GM12878 (cell line): Measurements from ENCODE around the gene PLTP.

Experiments
- CREM ChIP-seq: IDR thresholded peaks from 2 replicates; pipeline ENCODE4 v1.6.1; 2014; ENCODE audit warnings: antibody characterized with exemption, low read depth
- EP300 ChIP-seq, 2 experiments: fragments of 150-350 bp in 1 of 2; IDR thresholded peaks; 2 replicates each; pipeline ENCODE4 v1.6.1; 2011 to 2012; ENCODE audit warnings: low read depth in 2 of 2, low read length in 2 of 2, borderline replicate concordance in 1 of 2, improper control_type of control experiment in 1 of 2, inconsistent platforms in 1 of 2; ENCODE audit not compliant: control insufficient read depth in 1 of 2
- EZH2 ChIP-seq: IDR thresholded peaks from 2 replicates; pipeline ENCODE4 v1.6.1; 2012; ENCODE audit warnings: low read depth, mild to moderate bottlenecking, control low read depth, inconsistent platforms, low read length, borderline replicate concordance; ENCODE audit not compliant: control insufficient read depth
- NFIC ChIP-seq: IDR thresholded peaks from 2 replicates; pipeline ENCODE4 v1.6.1; 2012; ENCODE audit warnings: low read depth, mild to moderate bottlenecking, inconsistent platforms, low read length, moderate library complexity
- PKNOX1 ChIP-seq: fragments of 450-650 bp; IDR thresholded peaks from 2 replicates; pipeline ENCODE4 v1.6.1; 2016; ENCODE audit warnings: mild to moderate bottlenecking
- YY1 ChIP-seq: IDR thresholded peaks from 2 replicates; pipeline ENCODE4 v1.6.1; 2011; ENCODE audit warnings: low read depth, mild to moderate bottlenecking, low read length
- TF ChIP-seq, protein P1 (sequence below): IDR thresholded peaks from 2 replicates; pipeline ENCODE4 v1.6.1; 2011; ENCODE audit warnings: borderline replicate concordance, low read depth, mild to moderate bottlenecking, moderate library complexity, mixed read lengths, low read length; ENCODE audit not compliant: insufficient read depth; ENCODE audit errors: extremely low read length
- TF ChIP-seq, protein P2 (sequence below): IDR thresholded peaks from 2 replicates; pipeline ENCODE4 v1.6.1; 2011; ENCODE audit warnings: low read depth, mild to moderate bottlenecking, low read length, moderate library complexity, borderline replicate concordance; ENCODE audit errors: extremely low read depth
- TF ChIP-seq, protein P3 (sequence below): fragments of 450-650 bp; IDR thresholded peaks from 2 replicates; pipeline ENCODE4 v1.6.1; 2014; ENCODE audit warnings: mild to moderate bottlenecking
- TF ChIP-seq, protein P4 (sequence below), 3 experiments: IDR thresholded peaks in 2 of 3; conservative IDR thresholded peaks in 1 of 3; 2 replicates each; pipeline ENCODE4 v1.5.1; 2011; ENCODE audit warnings: low read depth in 3 of 3, low read length in 3 of 3, mild to moderate bottlenecking in 3 of 3, control low read depth in 2 of 3, moderate library complexity in 2 of 3, inconsistent platforms in 1 of 3, mixed read lengths in 1 of 3; ENCODE audit not compliant: control insufficient read depth in 2 of 3, insufficient read depth in 1 of 3; ENCODE audit errors: extremely low read depth in 1 of 3

- TF ChIP-seq, protein P1, sequence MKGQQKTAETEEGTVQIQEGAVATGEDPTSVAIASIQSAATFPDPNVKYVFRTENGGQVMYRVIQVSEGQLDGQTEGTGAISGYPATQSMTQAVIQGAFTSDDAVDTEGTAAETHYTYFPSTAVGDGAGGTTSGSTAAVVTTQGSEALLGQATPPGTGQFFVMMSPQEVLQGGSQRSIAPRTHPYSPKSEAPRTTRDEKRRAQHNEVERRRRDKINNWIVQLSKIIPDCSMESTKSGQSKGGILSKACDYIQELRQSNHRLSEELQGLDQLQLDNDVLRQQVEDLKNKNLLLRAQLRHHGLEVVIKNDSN, result no peak
- TF ChIP-seq PKNOX1 (no peak), CREM (no peak), NFIC (no peak), EZH2 (no peak), YY1 (no peak), EP300 (IDR thresholded peaks at IDR 0.05; ENCODE audit: borderline replicate concordance in 1 of 2, control insufficient read depth in 1 of 2, low read depth in 2 of 2, low read length in 2 of 2) (no peak)
- TF ChIP-seq, protein P2, sequence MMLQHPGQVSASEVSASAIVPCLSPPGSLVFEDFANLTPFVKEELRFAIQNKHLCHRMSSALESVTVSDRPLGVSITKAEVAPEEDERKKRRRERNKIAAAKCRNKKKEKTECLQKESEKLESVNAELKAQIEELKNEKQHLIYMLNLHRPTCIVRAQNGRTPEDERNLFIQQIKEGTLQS, result no peak
- TF ChIP-seq, protein P3, sequence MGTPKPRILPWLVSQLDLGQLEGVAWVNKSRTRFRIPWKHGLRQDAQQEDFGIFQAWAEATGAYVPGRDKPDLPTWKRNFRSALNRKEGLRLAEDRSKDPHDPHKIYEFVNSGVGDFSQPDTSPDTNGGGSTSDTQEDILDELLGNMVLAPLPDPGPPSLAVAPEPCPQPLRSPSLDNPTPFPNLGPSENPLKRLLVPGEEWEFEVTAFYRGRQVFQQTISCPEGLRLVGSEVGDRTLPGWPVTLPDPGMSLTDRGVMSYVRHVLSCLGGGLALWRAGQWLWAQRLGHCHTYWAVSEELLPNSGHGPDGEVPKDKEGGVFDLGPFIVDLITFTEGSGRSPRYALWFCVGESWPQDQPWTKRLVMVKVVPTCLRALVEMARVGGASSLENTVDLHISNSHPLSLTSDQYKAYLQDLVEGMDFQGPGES, result no peak
- TF ChIP-seq, protein P4, sequence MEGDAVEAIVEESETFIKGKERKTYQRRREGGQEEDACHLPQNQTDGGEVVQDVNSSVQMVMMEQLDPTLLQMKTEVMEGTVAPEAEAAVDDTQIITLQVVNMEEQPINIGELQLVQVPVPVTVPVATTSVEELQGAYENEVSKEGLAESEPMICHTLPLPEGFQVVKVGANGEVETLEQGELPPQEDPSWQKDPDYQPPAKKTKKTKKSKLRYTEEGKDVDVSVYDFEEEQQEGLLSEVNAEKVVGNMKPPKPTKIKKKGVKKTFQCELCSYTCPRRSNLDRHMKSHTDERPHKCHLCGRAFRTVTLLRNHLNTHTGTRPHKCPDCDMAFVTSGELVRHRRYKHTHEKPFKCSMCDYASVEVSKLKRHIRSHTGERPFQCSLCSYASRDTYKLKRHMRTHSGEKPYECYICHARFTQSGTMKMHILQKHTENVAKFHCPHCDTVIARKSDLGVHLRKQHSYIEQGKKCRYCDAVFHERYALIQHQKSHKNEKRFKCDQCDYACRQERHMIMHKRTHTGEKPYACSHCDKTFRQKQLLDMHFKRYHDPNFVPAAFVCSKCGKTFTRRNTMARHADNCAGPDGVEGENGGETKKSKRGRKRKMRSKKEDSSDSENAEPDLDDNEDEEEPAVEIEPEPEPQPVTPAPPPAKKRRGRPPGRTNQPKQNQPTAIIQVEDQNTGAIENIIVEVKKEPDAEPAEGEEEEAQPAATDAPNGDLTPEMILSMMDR (IDR thresholded peaks at IDR 0.05 in 2 of 3, conservative IDR thresholded peaks at IDR 0.05 in 1 of 3; ENCODE audit: control insufficient read depth in 2 of 3, extremely low read depth in 1 of 3, insufficient read depth in 1 of 3, low read depth in 3 of 3, low read length in 3 of 3), result no peak; a peak in 1 of 6 replicates
Observed at GRCh38 chr20:45892049-45892825, 19.7 kb downstream of the PLTP start.
